ENCODE data around the gene EIF2AK2. TPM values are rescaled to one million over a fixed set of nuclear protein-coding genes. Genes with fewer than 3 reads are reported as not detected.
"Not testable (repeated sequence)": the region's sequence is repeated elsewhere in the genome, so short reads cannot be mapped to it uniquely, and the experiment has no call there.

EIF2AK2 gene
- total RNA-seq (22.5 TPM), polyA plus RNA-seq (ENCODE audit: insufficient read depth in 1 of 8, insufficient read length in 8 of 8, low replicate concordance in 1 of 8) (10 to 100 TPM; 13.4 to 27.7 (median 18.5) TPM)
- long read RNA-seq, donor 1, result 0 reads
- long read RNA-seq, donor 2, partial matches to known transcripts, result 0 of 1 reads
- long read RNA-seq, donor 2, other reads (novel, unspliced or antisense), result 0 of 1 reads
- long read RNA-seq, donor 3, partial matches to known transcripts, result 5 of 6 reads
- long read RNA-seq, donor 3, other reads (novel, unspliced or antisense), result 0 of 6 reads
- long read RNA-seq, donor 4, partial matches to known transcripts, result 0 of 2 reads
- long read RNA-seq, donor 4, other reads (novel, unspliced or antisense), result 0 of 2 reads
- long read RNA-seq, donor 5, transcript EIF2AK2-206 (3 exons, 411 nt), result major isoform, 6 of 6 reads
- long read RNA-seq, donor 5, partial matches to known transcripts, result 0 of 6 reads
- long read RNA-seq, donor 5, other reads (novel, unspliced or antisense), result 0 of 6 reads
- long read RNA-seq, donor 6, partial matches to known transcripts, result 0 of 2 reads
- long read RNA-seq, donor 6, other reads (novel, unspliced or antisense), result 0 of 2 reads
- long read RNA-seq, donor 7, full-length matches to known transcripts, result 2 of 2 reads
- long read RNA-seq, donor 7, partial matches to known transcripts, result 0 of 2 reads
- long read RNA-seq, donor 7, other reads (novel, unspliced or antisense), result 0 of 2 reads
- long read RNA-seq, donor 8, transcript EIF2AK2-206 (3 exons, 411 nt), result major isoform, 5 of 5 reads
- long read RNA-seq, donor 8, partial matches to known transcripts, result 0 of 5 reads
- long read RNA-seq, donor 8, other reads (novel, unspliced or antisense), result 0 of 5 reads
- long read RNA-seq, donor 9, partial matches to known transcripts, result 0 of 4 reads
- long read RNA-seq, donor 9, other reads (novel, unspliced or antisense), result 0 of 4 reads
- long read RNA-seq, donor 10, transcript EIF2AK2-206 (3 exons, 411 nt), result major isoform, 8 of 8 reads
- long read RNA-seq, donor 10, partial matches to known transcripts, result 0 of 8 reads
- long read RNA-seq, donor 10, other reads (novel, unspliced or antisense), result 0 of 8 reads
- long read RNA-seq, donor 11, partial matches to known transcripts, result 0 of 3 reads
- long read RNA-seq, donor 11, other reads (novel, unspliced or antisense), result 0 of 3 reads

DNA sequence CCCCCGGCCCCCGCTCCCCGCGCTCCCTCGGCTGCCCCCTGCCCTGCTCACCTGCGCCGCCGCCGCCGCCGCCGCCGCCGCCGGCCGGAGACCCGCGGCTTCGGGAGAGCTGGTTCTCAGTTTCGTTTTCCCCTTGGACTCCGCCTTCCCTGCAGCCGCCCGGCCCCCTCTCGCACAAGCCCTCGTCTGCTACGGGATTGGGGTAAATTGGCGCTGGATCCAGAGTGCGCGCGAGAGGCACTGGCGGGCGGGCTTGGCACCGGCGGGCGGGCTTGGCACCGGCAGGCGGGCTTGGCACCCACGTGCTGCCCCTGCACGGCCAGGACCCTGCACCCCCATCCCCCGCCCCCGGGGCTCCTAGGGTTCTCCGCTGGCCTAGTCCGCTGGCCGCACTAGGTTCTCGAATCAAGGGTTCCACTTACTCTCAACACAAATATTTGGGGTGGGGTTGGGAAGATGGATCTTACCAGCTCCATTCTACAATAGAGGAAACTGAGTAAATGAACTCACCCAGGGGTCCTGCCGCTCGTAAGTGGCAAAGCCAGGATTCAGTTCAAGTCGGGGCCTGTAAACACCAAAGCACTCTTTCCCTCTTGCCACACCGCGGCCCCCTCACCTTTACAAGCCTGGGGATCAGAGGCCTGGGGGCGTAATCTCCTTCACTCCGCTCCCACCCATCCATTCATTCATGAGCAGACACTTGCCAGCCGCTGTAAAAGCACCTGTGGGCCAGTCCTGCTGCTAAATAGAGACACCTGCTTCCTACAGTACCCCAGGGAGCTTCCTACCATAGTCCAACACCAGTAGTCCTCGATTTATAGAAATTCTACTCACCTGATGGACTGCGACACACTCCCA is at the start of gene EIF2AK2:
EIF2AK2 (minus strand) TSS at position 124 of the 858 bp plus-strand sequence. CDS start 9,174 bp downstream, outside the sequence.
- peaks cover 15% of the 10 kb centered on the region for H3K4me1 ChIP-seq (ENCODE audit: control insufficient read depth, insufficient read depth, low read length)
- H3K27ac ChIP-seq (ENCODE audit: low read length), result peak within 1 kb of the TSS; percentile 97
- H3K9me3 ChIP-seq (replicated peaks; ENCODE audit: control insufficient read depth, low read depth, low read length), result no peaks in the 10 kb centered on the region
- peak; percentile 94 for DNase-seq
- H3K36me3 ChIP-seq (ENCODE audit: control insufficient read depth, insufficient read depth, low read length), result peaks cover 12% of the 10 kb centered on the region
- 5% methylated on average over 47 of the region's 55 CpGs for WGBS (ENCODE audit: insufficient coverage)
- peak within 1 kb of the TSS; percentile 93 for H3K4me3 ChIP-seq (ENCODE audit: low read length)
- no peaks in the 10 kb centered on the region for H3K27me3 ChIP-seq (ENCODE audit: control insufficient read depth, insufficient read depth, low read length)

DNA sequence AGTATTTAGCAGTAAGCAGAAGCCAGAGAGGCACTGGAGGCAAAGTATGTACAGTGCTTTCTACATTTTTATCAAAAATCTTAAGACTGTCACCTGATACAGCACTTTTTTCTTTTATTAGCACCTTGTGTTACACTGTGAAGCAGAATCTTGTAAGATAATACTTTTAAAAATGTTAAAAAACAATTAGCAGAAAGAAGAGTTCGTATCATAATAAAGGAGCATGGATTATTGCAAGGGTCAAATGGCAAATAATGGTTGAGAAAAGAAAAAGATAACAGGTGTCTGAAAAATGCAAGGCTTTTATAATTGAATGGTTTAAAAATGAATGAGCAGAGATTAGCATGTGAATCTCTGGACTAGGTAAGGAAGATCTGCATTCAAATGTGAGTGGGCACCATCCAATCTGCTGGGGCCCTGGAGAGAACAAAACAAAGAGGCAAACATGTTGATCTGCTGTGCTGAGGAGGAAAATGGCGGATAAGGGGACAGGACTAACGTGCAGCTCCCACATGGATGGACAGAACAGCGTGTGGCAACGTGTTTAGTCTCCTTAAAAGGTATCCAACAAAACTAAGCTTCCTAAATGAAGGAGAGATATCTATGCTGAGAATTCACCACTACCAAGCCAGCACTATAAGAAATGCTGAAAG is 49.0 kb upstream of the EIF2AK2 start:
- Histone ChIP-seq H3K36me3 (ENCODE audit: control insufficient read depth, insufficient read depth, low read length) (peaks cover 30% of the 10 kb centered on the region), H3K27ac (ENCODE audit: low read length) (no peak overlapping the region), H3K4me3 (ENCODE audit: low read length) (no peak overlapping the region), H3K4me1 (ENCODE audit: control insufficient read depth, insufficient read depth, low read length) (no peaks in the 10 kb centered on the region), H3K9me3 (replicated peaks; ENCODE audit: control insufficient read depth, low read depth, low read length) (peaks cover 35% of the 10 kb centered on the region), H3K27me3 (ENCODE audit: control insufficient read depth, insufficient read depth, low read length) (no peaks in the 10 kb centered on the region)
- 89% methylated on average over 1 of the region's 5 CpGs for WGBS (ENCODE audit: insufficient coverage)
- DNase-seq, result no peak

DNA sequence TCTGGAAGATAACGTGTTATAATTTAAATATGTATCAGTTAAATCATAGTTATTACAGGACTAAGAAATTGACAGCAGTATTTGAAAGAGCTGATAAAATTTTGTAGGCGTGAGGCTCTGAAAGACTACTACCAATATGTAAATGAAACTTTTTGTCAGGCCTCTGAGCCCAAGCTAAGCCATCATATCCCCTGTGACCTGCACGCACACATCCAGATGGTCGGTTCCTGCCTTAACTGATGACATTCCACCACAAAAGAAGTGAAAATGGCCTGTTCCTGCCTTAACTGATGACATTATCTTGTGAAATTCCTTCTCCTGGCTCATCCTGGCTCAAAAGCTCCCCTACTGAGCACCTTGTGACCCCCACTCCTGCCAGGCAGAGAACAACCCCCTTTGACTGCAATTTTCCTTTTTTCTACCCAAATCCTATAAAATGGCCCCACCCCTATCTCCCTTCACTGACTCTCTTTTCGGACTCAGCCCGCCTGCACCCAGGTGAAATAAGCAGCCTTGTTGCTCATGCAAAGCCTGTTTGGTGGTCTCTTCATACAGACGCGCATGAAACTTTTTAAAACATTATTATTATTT is 48.4 kb upstream of the EIF2AK2 start:
- not testable (repeated sequence) for DNase-seq; H3K27ac ChIP-seq (ENCODE audit: low read length); H3K4me1 ChIP-seq (ENCODE audit: control insufficient read depth, insufficient read depth, low read length); H3K27me3 ChIP-seq (ENCODE audit: control insufficient read depth, insufficient read depth, low read length); H3K4me3 ChIP-seq (ENCODE audit: low read length)
- peaks cover 35% of the 10 kb centered on the region for H3K9me3 ChIP-seq (replicated peaks; ENCODE audit: control insufficient read depth, low read depth, low read length)
- 93% methylated on average over 4 of the region's 8 CpGs for WGBS (ENCODE audit: insufficient coverage)
- peaks cover 33% of the 10 kb centered on the region for H3K36me3 ChIP-seq (ENCODE audit: control insufficient read depth, insufficient read depth, low read length)

DNA sequence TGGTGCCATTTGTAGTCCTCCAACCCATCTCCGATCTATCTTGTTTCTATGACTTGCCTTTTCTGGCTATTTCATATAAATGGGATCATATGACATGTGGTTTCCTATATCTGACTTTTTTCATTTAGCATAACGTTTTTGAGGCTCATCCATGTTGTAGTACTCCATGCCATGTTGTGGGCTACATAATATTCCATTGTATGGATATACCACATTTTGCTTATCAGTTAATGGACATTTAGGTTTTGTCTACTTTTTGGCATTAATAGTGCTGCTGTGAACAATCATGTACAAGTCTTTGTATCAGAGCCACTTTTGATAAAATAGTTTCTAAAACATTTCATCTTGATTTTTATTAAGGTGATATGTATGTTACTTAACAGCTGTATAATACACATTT is 46.9 kb upstream of the EIF2AK2 start:
- Histone ChIP-seq H3K4me3 (ENCODE audit: low read length) (no peak overlapping the region), H3K27me3 (ENCODE audit: control insufficient read depth, insufficient read depth, low read length) (no peaks in the 10 kb centered on the region), H3K9me3 (replicated peaks; ENCODE audit: control insufficient read depth, low read depth, low read length) (peaks cover 27% of the 10 kb centered on the region), H3K36me3 (ENCODE audit: control insufficient read depth, insufficient read depth, low read length) (peaks cover 27% of the 10 kb centered on the region), H3K27ac (ENCODE audit: low read length) (no peak overlapping the region), H3K4me1 (ENCODE audit: control insufficient read depth, insufficient read depth, low read length) (no peaks in the 10 kb centered on the region)
- DNase-seq, result no peak
- no CpG with 5 or more reads among the region's 2 CpGs for WGBS (ENCODE audit: insufficient coverage)

DNA sequence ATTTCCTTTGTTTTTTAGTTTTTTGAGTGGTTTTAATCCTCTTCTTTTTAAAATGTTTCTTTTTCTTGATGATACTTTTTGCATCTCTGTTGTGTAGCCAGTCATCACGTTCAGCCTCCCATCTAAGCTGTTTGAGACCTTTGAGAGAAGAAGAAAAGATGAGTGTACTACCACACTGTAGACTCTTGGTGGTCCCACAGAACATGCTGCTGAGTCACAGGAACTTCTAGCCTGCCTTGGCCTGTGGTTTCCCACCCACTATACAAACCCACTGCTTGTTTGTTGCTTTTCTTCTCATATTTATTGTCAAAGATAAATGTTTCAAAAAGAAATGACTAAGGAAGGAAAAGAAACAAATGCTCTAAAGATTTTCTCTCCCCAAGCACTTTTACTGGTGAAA is 45.0 kb upstream of the EIF2AK2 start:
- peaks cover 17% of the 10 kb centered on the region for H3K9me3 ChIP-seq (replicated peaks; ENCODE audit: control insufficient read depth, low read depth, low read length)
- no peaks in the 10 kb centered on the region for H3K27me3 ChIP-seq (ENCODE audit: control insufficient read depth, insufficient read depth, low read length)
- peaks cover 27% of the 10 kb centered on the region for H3K36me3 ChIP-seq (ENCODE audit: control insufficient read depth, insufficient read depth, low read length)
- no peak overlapping the region for H3K4me3 ChIP-seq (ENCODE audit: low read length)
- no peak overlapping the region for H3K27ac ChIP-seq (ENCODE audit: low read length)
- WGBS (ENCODE audit: insufficient coverage), result no CpG with 5 or more reads among the region's 1 CpG
- no peak for DNase-seq
- peaks cover 10% of the 10 kb centered on the region for H3K4me1 ChIP-seq (ENCODE audit: control insufficient read depth, insufficient read depth, low read length)

DNA sequence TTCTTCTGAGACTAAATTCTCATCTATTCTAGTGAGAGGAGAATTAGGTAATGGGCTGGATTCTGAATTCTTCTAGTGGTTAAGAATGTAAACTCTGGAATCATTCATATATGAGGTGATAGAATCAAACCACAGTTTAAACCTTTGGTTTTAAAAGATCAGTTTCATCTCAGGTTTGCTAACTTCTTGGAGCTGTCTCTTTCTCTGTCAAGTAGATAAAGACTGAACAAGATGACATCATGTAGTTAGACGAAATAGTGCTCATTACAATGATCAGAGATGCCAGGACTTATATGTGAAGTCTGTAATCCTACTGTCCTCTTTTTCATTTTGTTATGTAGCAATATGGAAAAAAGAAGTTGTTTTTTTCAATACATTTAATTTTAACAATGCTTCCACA is 44.4 kb upstream of the EIF2AK2 start:
- Histone ChIP-seq H3K36me3 (ENCODE audit: control insufficient read depth, insufficient read depth, low read length) (peaks cover 24% of the 10 kb centered on the region), H3K4me1 (ENCODE audit: control insufficient read depth, insufficient read depth, low read length) (peaks cover 10% of the 10 kb centered on the region), H3K27me3 (ENCODE audit: control insufficient read depth, insufficient read depth, low read length) (no peaks in the 10 kb centered on the region), H3K9me3 (replicated peaks; ENCODE audit: control insufficient read depth, low read depth, low read length) (peaks cover 12% of the 10 kb centered on the region), H3K27ac (ENCODE audit: low read length) (no peak overlapping the region), H3K4me3 (ENCODE audit: low read length) (no peak overlapping the region)
- no peak for DNase-seq
- no CpG with 5 or more reads among the region's 1 CpG for WGBS (ENCODE audit: insufficient coverage)

DNA sequence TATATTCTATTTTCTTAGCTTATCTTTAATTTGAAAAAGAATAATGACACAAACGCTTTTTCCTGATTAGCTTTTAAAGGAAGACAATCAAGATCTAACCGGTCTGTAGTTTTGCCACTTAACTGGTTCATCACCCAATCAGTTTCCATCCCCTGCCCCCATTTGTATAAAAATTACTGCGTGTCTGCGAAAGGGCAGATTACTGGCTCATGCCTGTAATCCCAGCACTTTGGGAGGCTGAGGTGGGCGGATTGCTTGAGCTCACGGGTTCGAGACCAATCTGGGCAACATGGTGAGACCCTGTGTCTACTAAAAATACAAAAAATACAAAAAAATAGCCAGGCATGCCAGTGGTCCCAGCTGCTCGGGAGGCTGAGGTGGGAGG is 41.9 kb upstream of the EIF2AK2 start:
- H3K27ac ChIP-seq (ENCODE audit: low read length), result no peak overlapping the region
- peaks cover 3% of the 10 kb centered on the region for H3K9me3 ChIP-seq (replicated peaks; ENCODE audit: control insufficient read depth, low read depth, low read length)
- H3K4me1 ChIP-seq (ENCODE audit: control insufficient read depth, insufficient read depth, low read length), result peaks cover 13% of the 10 kb centered on the region
- H3K27me3 ChIP-seq (ENCODE audit: control insufficient read depth, insufficient read depth, low read length), result no peaks in the 10 kb centered on the region
- H3K4me3 ChIP-seq (ENCODE audit: low read length), result no peak overlapping the region
- no peak for DNase-seq
- peaks cover 12% of the 10 kb centered on the region for H3K36me3 ChIP-seq (ENCODE audit: control insufficient read depth, insufficient read depth, low read length)
- WGBS (ENCODE audit: insufficient coverage), result 100% methylated on average over 1 of the region's 8 CpGs

DNA sequence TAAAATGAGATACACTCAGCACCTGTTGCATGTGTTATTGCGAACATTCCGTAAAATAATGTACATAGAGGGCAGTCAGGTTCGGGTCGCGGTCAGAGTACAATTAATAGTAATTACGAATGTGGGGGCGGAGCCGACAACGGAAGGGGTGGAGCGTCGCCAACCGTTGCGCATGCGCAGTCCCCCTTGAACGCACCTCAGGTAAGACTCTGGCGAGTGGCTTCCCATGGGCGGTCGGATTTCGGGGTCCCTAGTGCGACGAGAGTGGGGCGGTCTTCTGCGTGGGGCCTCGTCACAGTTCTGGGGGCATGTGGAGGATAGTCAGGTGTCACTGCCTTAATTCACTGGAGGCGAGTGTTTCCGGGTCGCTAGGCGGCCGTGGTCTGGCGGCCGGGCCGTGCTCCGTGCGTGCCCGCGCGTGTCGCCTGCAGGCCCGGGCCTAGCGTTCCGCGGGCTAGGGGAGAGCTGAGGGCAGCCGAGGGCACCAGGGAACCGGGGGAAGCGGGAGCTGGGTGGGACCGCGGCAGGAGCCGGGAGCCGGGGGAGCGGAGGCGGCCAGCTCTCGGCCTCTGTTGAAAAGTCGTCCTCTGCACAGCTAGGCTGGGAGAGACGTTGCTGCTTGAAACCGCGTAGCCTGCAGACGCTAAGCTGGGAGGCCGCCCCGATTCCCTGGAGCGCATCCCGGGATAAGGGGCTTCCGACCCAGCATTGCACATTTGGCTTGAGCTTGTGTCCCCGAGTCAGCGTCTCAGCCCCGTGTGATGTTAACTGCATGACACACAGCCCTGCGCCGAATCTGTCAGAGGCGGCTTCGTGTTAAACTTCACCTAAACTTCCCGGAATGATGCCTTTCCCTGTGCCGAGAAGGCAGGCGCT is 39.8 kb upstream of the EIF2AK2 start, which contains the start of gene CEBPZOS:
CEBPZOS (plus strand) TSS at position 177 of the 876 bp plus-strand sequence. CDS start 3,209 bp downstream, outside the sequence.
- peaks cover 2% of the 10 kb centered on the region for H3K27me3 ChIP-seq (ENCODE audit: control insufficient read depth, insufficient read depth, low read length)
- H3K36me3 ChIP-seq (ENCODE audit: control insufficient read depth, insufficient read depth, low read length), result peaks cover 8% of the 10 kb centered on the region
- peak within 1 kb of the TSS; percentile 93 for H3K27ac ChIP-seq (ENCODE audit: low read length)
- peak within 1 kb of the TSS; percentile 76 for H3K4me3 ChIP-seq (ENCODE audit: low read length)
- DNase-seq, result peak; percentile 85
- peaks cover 13% of the 10 kb centered on the region for H3K4me1 ChIP-seq (ENCODE audit: control insufficient read depth, insufficient read depth, low read length)
- H3K9me3 ChIP-seq (replicated peaks; ENCODE audit: control insufficient read depth, low read depth, low read length), result no peaks in the 10 kb centered on the region
- WGBS (ENCODE audit: insufficient coverage), result 1% methylated on average over 70 of the region's 72 CpGs

Data from muscle of leg (tissue), 16 donors.